Measurements from ENCODE around the gene CCR9. TPM values are rescaled to one million over a fixed set of nuclear protein-coding genes. Genes with fewer than 3 reads are reported as not detected.

The CCR9 gene
- total RNA-seq, 1 experiment from 2014 or later, result not detected

DNA sequence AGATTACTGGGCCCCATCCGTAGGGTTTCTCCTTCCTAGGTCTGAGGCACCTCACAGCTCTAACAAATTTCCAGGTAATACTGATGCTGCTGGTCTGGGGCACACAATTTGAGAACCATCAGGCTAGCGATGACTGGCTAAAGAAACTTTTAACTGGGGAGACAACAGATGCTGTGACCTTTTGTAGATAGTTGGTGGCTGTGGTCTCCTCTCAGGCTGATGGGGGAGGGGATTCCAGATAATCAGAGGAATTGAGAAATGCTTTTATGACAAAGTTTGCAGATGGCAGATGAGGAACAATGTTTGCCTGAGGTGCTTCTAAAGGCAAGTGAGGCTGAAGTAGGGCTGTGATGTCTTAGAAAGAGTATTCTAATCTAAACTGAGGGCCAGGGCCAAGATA, 13.8 kb upstream of the CCR9 start:
- DNase-seq (ENCODE audit: low spot score), result no peak

DNA sequence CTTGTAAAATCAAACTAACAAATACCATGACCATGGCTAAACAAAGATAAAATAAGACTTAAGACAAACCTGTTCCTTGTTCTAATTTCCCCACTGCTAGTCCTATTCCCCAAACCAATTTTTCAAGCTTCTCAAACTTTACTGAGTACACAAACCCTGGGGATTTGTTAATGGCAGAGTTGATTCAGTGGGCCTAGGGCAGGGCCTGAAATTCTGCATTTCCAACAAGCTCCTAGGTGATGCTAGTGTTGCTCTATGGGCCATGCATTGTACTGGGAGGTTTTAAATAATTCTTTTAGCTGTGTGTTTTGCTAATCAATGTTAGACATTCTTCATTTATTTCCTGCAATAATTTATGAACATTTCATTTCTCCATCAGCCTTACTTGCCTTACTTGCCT, 13.3 kb upstream of the CCR9 start:
- no peak for DNase-seq (ENCODE audit: low spot score)

DNA sequence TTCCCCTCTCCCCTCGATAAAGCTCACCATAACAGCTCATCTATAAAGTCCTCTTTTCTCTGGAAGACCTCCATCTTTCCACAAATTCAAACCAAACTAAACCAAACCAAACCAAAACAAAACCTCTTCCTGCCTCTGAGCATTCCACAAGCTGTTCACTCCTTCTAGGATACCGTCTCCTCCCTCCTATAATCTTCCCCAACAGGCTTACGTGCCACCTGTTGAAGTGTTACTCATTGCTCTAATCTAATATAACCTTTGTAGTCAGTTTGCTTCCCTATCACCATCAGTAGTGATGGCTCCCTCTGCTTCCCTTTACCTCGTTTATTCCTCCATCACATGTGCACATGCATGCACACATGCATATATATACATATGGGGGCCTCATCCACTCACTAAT, 12.7 kb upstream of the CCR9 start:
- DNase-seq (ENCODE audit: low spot score), result no peak

DNA sequence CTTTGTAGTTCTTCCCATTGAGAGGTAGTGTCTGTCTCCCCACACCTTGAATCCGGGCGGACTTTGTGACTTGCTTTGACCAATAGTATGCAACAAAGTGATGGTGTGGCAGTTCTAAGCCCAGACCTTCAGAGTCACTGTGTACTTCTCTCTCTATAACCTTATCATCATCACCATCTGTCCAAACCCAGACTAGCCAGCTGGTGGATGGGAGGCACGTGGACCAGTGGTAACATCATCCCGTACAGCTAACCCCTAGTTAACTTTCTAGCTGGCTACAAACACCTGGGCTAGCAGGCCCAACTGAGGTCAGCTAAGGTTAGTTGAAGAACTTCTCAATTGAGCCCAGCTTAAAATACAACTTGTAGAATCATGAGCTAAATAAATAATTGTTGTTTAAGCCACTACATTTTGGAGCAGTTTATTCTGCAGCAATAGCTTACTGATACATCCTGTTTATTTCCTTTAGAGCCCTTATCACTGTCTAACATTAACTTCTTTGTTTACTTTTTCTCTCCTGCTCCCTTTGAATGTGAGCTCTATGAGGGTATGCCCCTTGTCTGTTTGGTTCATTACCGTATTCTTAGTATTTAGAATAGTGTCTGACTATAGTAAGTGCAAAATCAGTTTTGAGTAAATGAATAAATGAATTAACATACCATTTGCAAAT, 11.5 kb upstream of the CCR9 start:
- DNase-seq (ENCODE audit: low spot score), result no peak

DNA sequence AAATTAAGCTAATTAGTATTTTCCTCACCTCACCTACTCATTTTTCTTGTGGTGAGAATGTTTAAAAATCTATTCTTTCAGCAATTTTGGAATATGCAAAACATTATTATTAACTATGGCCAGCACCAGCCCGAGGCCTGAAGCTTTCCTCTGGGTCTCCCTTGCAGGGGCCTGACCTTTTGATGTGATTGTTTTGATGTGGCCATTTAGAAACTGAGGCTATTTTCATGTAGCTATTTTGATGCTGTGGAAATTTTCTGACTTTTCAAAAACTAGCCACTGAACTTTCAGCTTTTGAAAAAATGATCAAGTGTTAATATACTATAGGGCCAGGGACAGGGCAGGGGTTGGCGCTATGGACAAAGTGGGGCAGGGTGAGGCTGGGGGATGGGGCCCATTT, 8.2 kb upstream of the CCR9 start:
- DNase-seq (ENCODE audit: low spot score), result no peak

DNA sequence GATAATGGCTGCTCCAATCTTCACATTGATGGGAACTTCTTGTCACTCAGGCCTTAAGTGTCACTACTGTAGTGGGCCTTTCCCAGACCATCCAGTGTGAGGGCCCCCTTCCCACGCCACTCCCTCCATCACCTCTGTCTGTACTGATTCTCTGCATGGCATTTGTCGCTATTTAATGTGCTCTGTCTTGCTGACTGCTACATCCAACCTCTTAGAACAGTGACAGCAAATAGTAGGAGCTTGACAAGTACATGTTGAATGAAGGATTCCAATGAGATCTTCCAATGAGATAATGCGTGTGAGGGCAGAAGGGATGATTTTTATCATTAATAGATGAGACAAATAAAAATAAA, 5.6 kb upstream of the CCR9 start:
- DNase-seq (ENCODE audit: low spot score), result no peak

DNA sequence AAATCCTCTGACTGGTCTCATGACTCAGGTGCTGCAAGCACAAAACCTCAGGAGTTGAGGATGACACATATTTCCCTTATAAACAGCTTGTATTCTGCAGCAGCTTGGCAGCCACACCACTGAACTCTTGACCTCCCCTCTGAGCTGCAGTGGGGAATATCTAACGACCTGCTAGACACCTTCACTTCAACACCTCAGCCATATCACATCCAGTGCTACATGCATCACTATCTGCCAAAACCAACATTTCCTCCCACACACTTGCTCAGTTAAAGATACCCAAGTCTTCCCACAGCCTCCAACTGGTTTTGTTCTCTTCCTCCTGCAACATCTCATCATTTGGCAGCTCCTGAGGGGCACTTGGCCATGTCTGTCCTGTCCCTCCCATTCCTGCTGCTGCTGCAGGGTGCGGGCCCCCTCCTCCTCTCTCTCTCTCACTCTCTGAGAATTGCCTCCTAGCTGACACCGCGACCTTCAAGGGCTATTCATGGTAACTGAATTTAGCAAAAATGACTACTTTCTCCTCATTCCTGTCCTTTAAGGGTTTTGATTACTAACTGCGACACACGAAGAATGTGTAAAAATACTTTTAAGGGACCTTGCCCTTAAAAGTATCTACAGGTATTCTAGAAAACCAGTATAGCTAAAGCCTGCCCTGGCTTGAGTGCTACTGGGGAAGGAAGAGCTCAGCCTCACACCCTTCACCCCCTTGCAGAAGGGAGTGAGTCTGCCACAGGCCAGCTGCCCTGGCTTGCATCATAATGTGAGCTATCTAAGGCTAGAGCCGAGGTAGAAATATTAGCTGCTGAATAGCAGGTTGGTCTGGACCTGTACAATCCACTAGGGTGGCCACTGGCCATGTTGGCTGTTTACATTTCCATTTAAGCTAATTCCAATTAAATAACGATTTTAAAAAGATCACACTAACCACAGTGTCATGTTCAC, 5.0 kb upstream of the CCR9 start:
- peak; percentile 71 for DNase-seq (ENCODE audit: low spot score)

DNA sequence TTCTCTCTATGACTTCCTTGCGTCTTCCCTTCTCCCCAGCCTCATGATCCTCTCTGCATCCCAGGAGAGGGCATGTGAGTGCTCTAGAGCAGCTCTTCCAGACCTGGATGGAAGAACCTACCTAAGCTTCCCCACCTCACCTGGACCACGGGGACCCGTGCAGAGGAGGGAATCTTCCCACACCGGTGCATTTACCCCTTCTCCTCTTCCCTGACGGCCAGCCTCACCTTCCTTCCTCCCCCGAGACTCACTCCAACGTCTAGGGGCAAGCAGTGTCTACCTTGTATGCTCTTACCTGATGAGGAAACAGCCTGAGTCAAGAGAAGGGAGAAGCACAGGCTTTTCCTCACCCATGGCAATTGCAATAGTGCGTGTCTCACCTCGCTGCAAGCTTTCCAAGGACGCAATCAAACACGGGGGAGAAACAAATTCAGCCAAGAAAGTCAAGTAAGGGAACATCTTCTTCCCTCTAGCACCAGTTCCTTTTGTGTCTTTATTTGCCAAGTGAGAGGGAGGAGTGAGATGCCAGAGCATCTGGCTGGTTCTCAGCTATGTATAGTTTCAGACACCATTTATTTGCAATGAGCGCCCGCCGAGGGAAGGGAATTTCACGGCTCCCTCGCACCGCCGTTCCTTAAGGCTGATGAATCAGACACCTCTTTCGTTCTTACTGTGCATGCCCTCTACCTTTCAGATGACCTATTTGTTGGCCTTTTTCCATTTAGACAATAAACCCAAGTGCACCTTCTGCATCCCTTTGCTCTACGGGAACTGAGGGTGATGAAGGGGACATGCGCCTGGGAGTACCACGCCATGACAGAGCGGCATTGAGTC, 1.8 kb upstream of the CCR9 start:
- no peak for DNase-seq (ENCODE audit: low spot score)

DNA sequence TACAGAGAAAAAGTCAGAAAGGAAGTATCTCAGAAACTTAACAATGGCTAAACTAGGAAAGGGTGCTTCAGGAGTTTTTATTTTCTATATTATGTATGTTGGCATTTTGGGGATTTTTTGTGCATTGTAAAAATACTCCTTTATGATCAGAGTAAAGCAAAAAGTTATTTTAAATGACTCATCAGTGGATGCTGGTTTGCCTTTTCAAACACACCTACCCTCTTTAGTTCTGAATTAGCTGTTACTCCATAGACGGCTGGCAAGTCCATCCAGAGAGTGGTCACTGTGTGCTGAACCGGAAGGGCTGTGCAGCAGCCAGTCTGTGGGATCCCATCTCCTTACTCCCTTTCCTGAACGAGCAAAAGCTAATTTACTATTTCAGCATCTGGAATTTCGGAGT, 942 bp downstream of the CCR9 start:
- no peak for DNase-seq (ENCODE audit: low spot score)

DNA sequence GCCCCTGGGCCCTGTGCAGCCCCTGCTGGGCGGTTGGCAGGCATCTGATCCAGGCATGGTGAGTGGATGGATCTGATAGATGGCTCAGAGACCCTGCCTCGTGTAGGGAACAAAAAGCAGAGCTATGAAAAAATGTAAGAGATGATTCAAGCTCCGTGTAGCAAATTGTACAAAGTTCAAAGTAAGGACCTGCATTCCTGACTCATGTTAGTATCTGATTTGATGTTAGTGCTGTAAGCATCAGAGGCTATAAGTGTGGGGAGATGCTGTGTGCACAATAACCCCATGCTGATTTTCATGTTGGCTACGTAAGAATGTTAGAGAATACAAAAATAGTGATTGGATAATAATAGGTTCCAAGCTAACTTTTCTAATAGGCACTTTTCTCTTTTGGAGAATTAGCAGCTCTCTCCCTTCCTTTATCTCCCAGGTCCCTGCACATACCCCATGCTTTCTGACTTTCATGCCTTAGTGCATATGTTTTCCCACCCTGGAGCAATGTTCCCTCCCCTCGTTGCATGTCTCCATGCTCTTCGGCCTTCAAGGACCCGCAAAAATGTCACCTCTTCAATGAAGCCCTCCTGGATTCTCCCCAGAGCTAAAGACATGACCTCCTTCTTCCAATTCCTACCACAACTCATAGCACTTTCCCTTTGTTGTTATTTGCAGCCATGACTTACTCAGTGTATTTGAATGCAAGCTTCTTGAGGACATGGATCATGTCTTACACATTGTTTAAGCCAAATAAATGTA, 1.6 kb downstream of the CCR9 start:
- DNase-seq (ENCODE audit: low spot score), result no peak

DNA sequence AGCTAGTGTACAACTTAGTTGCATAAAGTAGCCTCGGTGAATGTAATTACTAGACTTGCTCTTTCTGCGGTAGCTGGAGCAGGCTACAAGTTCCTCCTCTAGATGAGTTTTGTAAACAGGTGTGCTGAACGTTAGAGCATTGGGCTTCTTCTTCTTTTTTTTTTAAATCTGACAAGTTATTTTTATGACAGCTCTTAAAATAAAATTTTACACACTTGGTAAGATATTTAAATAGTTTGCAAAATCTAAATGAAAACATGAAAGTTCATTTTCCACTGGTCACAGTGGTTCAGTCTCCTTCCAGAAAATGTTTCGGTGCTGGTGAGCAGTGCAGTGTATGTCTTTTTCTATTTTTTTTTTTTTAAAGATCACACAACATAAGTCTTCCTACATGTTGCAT, 3.0 kb downstream of the CCR9 start:
- DNase-seq (ENCODE audit: low spot score), result no peak

DNA sequence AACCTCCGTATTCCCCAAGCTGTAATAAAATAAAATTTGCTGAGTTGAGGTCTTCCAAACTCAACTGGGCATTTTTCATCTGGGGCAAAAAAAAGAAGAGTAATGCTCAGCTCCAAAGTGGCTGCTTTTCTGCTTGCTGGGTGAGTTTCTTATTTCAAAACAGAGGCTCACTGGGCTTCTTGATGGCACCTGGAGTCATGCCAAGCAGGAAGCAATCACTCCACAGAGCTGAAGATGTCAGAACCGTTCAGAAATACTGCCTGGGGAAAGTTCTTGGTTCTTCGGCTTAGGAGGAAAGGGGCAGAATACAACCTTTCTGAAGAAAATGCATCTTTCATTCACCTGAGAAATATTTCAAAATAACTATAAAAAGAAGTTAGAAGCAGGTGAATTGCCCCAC, 4.1 kb downstream of the CCR9 start:
- DNase-seq (ENCODE audit: low spot score), result peak; percentile 4

DNA sequence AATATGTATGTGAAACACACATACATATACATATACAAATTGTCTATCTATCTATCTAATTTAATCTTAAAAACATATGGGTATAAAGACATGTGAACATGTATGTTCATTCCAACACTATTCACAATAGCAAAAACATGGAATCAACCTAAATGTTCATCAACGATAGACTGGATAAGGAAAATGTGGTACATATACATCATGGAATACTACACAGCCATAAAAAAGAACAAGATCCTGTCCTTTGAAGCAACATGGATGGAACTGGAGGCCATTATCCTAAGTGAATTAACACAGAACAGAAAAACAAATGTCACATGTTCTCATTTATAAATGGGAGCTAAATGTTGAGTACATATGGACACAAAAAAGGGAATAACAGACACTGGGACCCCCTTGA, 5.8 kb downstream of the CCR9 start:
- DNase-seq (ENCODE audit: low spot score), result no peak

DNA sequence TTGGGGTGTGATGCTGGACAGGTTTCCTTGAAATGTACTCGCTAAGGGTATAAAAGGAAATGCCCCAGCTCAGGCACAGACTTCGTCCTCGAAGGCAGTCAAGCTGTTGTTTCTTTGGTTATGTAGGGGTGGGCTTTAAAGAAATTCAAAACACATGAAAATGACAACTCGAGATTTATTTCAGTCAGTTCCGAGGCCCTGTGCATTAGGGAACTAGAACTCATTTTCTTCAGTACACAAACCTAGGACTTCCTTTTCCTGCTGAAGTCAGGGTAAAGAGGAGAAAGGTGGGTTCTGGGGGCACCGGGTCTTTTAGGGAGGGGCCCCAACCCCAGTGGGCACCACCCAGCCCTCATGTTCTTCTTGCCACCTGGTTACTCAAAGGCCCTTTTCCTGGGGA, 7.7 kb downstream of the CCR9 start:
- no peak for DNase-seq (ENCODE audit: low spot score)

DNA sequence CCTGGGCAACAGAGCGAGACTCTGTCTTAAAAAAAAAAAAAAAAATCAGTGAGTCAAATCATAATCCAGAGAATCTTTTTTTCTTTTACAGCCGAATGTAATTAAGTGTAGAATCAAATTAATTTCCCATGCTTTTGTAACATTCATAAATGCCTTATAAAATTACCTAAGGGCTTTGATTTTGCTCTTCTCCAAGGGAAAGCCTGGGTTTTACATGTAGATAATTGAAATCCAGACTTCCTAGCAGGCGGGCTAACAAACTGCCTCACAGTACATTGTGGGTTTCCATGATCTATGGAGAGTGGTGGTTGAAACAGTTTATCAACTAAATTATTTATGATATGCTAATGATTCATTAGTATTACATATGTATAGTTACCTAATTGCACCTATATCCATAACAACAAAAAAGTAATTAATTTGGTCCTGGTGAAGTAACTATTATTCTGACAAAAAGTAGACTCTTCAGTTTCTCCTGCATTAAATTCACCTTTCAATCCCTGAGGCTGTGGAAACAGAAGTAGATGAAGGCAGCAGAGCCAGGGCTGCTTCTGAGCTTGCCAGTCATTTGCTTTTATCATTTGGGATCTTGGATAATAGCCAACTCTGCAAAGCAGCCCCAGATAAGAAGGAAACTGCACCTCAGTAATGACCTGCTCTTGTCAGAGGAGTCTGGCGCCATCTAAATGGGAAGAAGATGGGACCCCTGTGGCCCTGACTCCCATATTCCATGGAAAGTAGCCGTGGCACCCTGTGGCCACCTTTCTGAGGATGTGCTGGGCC, 9.5 kb downstream of the CCR9 start:
- no peak for DNase-seq (ENCODE audit: low spot score)

DNA sequence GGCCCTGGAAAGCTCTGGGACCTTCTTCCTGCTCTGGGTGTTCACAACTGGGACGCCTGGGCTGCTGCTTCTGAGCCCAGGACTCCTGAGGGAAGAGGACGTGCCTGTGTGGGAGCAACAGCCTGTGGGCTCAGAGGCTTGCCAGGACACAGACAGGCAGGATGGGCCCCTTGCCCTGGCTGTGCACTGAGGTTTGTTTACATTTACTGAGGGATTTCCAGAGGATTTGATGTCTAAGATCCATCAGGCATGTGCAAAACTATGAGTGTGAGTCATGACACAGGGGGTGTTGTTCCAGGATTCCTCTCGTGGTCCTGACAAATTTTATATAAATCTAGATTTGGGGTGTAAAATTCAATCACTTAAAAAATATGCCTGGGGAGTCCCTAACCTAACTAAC, 10.6 kb downstream of the CCR9 start:
- peak; percentile 23 for DNase-seq (ENCODE audit: low spot score)

DNA sequence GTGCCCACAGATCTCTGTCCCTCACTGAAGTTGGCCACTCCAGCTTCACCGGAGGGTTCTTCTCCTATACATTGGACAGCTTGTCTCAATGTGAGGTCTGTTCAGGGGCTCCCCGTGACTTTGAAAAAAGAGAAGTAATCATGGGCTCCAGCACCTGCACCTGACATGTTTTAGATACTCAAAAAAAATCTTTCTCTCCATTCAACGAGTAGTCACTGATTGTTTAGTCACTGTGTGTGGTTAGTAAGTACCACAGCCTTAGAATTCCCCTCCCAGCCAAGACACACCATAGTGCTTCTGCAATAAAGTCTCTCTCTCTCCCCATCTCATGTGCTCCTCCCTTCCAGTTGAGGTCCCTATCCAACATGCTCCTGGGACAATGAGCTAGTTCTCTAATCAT, 18.6 kb downstream of the CCR9 start:
- DNase-seq (ENCODE audit: low spot score), result no peak

DNA sequence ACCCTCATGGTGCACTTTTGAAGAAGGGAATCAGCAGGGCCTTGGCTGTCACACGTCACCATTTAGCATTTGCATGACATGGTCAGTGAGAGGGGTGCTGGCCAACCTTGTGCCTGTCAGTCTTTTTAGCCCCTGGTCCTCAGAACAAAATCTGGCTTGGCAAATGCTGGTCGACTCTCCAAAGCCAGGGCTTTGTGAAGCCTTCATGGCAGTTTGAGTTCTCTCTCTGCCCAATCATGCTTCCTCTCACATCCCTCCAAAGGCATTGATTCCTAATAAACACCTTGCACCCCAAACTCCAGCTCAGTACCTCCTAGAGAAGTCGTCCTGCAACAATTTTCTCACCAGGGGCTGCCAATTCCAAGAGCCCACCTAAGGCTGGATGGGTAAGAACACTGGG, 19.4 kb downstream of the CCR9 start:
- no peak for DNase-seq (ENCODE audit: low spot score)

DNA sequence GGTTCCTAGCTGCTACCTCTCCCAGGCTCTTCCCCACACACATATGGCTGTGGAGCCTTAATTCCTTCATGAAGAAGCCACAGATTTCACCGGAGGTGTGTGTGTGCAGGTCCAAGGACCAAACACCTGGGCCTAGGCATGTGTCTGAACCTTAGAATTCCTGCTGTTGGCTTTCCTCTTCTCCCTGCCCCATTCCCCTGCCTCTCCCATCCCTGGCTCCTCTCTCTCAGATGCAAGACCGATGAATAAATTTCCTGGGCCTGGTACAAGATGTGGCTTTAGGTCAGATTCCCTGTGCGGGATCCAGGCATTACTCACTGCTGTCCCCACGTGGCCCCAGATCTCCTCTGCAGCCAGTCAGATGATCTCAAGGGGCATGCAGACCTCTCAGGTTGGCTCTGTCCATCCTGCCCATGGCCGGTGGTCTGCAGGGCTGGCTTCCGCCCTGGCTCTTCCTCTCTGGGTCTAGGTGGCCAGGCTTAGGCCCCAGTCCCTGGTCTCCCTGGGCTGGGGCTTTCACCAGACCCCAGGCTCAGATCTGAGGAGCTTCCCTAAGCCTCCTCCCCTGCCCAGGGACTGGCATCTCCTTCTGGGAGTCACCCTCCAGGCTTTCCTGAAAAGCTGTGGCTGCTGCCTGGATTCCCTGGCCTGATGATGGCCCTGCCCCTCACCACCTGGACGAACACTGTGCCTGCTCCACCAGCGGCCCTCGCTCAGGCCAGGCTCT, 20.5 kb downstream of the CCR9 start:
- DNase-seq (ENCODE audit: low spot score), result peak; percentile 34

All from A172 (cell line).